Stimulated activated CD4-positive, alpha-beta T cell treated with anti-CD3 and anti-CD28 coated beads, Interleukin-4, amount 100 ng/mL, for 48 hours (primary cell): ENCODE data around the gene HS3ST5.
"Not testable (repeated sequence)": the region's sequence is repeated elsewhere in the genome, so short reads cannot be mapped to it uniquely, and the experiment has no call there.

Experiments used
- DNase-seq, 2 donors: peaks; one replicate each; pipeline ENCODE4 v3.0.0-alpha.2; 2020; ENCODE audit warnings: low read depth in 2 of 2

Gene HS3ST5

DNA sequence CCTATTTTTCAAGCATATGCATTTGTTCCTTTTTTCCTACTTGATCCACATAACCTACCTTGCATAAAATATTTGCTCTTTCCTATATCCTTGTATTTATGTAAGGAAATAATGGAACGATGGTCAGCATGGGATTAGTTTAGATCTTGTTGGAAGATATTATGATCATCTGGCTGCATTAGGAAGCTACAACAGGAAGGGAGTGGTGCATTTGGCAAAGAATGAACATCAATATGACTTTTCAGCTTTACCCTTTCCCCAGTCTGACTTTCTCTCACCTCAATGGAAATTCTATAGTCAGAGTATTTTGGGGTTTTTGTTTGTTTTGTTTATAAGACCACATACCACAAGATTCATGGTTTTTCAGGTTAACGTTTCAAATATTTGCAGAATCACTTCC lies 66.0 kb downstream of the HS3ST5 start:
- no peak for DNase-seq

DNA sequence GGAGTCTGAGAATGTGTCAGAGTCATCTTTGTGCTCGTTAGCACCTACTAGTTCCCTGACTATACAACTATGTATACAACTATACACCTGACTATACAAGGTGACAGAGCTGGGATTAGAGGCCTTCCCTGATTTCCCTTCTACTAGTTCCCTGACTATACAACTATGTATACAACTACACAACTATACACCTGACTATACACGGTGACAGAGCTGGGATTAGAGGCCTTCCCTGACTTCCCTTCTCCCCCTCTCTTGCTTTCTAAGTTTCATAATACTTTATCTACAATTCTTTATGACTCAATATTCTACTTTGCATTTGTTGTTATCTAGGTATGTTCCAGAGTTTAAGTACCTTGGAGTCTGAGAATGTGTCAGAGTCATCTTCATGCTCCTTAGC lies 68.0 kb downstream of the HS3ST5 start:
- DNase-seq = no peak

DNA sequence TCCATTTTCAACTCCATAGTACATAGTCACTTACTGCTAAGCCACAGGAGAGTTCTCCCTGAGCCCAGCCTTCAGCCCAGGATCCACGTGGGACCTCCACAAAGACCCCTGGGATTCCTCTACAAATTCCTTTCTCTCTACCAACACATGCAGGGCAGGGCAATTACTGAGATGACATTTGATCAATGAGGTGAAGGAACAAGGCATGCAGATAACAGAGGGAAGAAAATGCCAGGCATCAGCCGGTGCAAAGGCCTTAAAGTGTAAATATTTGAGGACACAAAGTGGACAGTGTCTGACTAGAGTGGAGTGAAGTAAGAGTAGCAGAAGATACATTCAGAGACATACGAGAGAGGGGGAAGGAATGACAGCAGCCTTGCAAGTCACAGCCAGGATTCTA lies 70.2 kb downstream of the HS3ST5 start:
- DNase-seq = no peak

DNA sequence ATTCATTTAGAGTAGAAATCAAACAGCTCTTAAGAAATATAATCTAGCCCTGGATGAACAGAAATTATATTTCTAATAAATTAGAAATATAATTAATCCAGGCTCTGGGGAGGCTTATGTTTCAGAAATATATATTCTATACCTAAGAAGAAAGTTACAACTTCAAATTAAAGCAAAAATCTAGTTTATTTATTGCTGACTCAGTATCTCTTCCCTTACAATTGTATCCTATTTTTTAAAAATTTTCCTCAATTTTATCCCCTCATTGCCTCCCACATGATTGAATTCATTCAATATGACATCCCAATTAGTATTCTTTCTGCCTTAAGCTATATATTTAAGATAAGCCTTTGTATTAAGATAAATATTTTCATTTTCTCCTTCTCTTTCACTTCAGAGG lies 71.4 kb downstream of the HS3ST5 start:
- no peak for DNase-seq

DNA sequence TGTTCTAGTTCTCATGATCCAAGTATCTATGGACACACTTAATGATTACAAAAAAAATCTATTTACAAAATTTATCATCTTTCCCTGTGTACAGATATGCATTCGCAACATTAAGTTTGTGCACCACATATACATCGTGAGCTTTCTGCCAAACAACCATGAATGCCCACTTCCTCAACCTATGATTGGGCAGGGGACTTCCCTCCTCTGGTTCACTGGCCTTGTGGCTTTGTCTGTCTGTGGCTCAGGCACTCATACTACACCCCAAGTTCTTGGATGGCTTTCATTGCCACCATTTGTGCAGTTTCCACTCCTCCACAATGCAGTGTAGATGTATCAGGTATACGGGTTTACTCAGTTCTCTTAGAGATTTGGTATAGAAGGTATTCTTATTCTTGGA lies 74.9 kb downstream of the HS3ST5 start:
- DNase-seq = no peak

DNA sequence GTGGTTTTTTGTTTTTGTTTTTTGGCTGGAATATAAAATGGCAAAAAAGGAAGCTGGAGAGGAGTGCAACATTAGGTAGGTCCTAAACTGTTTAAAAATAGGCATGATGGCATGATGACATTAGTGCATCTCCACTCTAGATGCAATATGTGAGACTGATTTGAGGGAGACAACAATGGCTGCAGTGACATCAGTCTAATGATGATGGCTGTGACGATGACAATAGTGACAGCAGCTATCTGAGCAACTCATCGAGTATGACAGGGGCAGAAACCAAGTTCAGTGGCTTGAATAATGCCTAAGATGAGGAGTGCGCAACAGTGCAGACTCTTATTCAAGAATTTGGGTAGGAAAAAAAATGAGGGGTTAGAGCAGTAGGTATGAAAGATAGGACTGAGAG lies 82.0 kb downstream of the HS3ST5 start:
- DNase-seq = no peak

DNA sequence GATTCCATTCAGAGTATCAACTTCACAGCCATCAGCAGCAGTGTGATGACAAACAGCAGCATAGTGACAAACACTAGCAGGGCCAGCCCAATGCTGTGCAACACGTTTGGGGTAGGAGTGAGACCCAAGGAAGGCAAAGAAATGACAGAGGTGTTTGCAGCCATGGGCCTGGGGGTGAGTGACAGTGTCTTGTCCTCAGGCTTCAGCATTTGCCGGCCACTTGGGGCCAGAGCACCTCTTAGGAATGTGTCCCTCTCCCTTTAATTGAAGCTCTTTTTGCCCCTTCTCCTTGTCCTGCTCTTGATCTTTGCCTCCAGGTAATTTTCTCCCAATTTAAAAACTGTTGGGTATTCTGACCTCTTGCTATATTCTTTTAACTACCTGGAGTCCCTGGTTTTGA lies 84.4 kb downstream of the HS3ST5 start:
- no peak for DNase-seq

DNA sequence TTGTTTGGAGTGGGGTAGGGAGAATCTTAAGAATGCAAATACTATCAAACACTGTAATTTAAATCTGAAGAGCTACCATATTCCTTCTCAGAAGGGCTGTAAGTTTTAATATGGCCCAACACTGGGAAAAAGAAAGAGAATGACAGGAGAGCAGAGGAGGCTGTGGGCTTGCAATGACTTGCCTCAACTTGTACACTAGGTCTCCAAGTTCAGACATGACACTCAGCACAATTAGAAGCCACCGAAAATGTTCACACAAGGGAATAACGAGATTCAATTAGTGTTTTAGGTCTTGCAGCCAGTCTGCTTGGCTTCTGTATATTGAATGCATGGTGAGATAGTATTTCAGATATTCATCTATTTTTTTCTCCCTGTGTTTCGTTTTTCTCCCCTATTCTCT lies 89.4 kb downstream of the HS3ST5 start:
- DNase-seq = no peak

DNA sequence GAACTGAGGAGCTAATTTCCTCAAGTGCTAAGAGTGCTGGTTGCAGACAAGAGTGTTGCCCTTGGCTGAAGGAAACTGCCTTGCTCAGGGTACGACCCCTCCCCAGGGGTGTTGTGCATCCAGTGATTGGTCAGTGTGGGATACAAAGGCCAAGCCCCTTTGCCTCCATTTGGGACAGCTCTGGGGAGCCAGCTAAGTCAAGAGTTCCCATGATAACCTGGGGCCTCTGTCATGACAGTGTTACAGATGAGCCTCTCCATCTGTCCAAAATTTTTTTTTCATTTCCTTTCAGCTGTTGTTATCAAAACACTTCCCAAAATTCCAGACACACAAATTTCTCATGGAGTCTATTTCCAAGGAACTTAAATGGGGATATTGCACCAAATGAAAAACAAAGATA lies 93.3 kb downstream of the HS3ST5 start:
- DNase-seq = no peak

DNA sequence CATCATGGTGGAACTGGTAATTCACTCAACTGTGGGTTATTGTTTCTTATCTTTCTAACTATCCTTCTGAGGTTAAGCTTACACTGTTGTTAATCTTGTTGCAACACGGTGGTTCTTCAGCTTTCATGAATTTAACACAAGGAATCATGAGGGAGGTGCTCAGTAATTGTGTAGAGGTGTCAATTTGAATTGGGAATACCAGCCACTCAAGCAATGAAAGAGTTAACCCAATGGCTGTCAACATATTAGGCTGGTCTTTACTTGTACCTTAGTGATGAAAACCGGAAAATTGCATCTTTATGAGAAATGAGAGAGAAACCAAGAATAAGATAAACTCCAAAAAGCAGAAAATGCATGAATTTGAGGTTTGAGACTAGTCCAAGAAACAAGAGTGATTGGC lies 95.7 kb downstream of the HS3ST5 start:
- DNase-seq = no peak

DNA sequence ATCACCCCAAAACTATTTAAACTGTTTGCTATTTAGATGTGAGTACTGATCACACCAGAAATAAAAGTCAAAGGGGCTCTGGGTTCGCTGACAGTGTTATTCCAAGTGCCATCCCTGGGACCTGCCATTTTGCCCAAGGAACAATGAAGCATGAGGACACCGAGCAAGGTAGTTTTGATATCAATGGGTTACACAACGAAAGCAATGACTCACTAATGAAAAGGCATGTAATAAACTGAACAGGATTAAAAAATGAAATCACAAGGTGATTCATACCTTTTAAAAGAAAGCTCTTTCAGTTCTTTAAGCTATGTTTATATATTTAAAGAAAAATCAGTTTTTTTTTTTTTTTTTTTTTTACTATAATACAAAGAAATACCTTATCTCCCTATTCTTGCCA lies 102.0 kb downstream of the HS3ST5 start:
- no peak for DNase-seq

DNA sequence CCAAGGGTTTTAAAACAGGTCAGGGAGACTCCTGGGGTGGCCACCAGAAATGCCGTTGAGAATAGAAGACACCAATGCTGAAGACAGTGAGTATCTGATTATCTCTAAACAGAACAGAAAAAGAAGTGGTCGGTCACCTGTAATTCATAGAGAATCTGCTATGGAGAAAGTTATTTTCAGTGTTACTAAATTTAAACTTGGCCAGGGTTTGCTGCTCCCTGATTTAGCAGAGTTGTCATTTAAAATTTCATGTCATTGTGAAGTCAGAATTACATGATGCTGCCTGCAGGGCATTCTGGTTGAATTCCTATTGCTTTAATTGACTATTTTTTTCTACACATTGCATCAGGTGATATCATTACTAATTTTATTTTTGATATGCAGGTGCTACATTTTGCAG lies 114.1 kb downstream of the HS3ST5 start:
- no peak for DNase-seq

DNA sequence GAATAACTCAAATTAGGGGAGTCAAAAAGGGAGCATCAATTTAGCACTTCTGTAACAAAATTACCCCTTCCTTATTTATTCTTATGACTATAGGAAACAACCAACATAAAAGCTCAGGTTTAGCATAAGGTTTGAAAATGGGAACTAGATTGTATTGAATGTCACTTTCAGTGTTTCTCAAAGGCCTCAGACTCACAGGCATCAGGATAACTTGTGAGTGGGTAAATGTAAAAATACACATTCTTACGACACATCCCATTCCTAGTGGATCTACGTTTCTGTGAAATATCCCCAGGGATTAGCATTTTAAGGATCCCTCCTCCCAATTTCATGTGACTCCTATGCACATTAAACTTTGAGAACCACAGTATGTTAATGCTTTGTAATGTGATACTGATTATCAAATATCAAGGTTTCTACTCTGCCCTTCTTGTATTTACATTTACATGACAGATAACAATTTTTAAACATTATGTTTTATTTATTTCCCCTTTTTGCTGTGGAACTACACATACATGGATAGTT lies 114.8 kb downstream of the HS3ST5 start:
- DNase-seq = no peak

DNA sequence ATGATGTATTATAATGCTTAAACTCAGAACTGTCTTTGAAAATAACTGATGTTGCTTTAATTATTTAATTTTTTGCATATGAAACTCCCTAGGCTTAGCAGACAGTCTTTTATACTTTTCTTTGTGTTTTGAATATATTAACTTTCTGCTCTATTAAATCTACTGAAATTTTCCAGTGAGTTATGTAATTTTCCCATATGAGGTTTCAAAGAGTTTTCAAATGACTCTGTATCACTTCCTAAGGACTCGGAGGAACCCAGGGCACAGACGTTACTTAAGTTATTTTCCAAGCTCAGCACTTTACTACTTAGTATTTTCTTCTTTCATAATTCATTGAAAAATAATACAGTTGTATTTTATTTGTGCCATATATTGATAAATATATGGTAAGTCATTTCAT lies 122.6 kb downstream of the HS3ST5 start:
- DNase-seq = no peak

DNA sequence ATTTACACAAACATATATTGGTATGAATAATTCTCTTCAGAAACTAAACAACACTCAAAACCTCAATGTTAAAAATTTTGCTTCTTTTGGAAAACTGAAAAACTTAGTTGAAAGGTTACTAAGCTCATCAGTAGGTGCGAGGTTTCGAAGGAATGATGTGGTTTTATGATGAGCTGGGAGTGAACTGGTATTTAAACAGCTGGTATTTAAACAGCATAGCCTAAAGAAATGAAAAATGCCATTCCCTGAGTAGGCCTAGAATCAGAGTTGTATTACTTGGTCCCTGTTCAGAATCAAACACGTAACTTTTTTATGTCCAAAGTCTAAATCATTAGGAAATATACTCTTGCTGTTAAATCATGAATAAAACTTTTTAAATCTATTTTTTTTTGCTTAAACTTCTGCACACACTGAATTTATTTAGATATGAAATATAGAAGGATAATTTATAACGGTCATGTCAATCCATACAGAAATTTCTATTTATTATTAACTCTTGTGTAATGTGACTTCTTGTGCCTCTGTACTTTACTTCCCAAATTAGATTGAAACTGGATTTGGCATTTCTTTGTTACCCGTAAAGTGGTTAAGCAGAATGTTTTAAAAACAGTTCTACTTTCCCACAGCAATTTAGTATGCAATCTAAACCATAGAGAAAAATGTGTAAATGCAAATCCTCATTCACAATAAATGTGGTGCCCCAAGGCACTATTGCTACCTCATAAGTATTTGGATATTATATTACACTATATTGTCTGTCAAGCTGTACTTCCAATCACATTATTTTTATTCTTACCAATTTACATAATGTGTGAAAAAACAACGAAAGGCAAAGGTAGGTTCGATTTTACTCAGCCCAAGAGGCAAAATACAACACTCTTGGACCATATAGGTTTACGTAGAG lies 124.1 kb downstream of the HS3ST5 start:
- DNase-seq = no peak

DNA sequence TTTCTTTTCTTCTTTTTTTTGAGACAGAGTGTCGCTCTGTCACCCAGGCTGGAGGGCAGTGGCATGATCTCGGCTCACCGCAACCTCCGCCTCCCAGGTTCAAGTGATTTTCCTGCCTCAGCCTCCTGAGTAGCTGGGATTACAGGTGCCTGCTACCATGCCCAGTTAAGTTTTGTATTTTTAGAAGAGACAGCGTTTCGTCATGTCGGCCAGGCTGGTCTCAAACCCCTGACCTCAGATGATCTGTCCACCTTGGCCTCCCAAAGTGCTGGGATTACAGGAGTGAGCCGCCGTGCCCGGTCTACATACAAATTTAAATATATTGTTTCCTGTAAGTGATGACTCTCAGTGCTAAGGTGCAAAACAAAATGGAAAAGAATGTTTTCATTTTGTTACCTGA lies 124.8 kb downstream of the HS3ST5 start:
- DNase-seq = not testable (repeated sequence)

DNA sequence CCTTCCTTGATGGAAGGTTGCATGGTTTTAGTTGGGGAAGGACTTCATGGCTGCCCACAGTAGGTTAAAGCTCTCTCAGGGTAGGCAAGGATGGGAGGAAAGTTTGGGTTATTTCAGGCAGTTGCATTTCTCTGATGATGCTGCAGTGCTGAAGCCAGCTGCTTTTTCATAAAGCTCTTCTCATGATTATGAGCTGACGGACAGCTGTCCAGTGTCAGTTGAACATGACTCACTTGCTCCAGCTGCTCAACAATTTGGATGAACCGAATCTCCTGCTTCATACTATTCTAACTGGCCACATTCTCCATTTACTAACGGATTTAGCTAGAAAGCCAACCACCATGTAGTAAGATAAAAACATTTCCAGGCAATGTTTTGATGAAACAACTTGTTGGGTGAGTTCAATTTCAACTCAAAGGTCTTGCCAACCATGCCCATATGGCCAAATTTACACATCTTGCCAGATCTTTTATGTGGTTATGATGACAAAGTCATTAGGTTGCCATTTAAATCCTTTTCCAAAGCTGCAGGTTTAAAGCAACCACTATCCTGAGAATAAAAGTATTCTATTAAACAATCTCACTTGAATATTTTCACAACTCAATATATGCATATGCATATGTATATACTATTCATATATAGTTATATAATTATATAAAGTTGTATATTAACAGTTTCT lies 125.9 kb downstream of the HS3ST5 start:
- no peak for DNase-seq

DNA sequence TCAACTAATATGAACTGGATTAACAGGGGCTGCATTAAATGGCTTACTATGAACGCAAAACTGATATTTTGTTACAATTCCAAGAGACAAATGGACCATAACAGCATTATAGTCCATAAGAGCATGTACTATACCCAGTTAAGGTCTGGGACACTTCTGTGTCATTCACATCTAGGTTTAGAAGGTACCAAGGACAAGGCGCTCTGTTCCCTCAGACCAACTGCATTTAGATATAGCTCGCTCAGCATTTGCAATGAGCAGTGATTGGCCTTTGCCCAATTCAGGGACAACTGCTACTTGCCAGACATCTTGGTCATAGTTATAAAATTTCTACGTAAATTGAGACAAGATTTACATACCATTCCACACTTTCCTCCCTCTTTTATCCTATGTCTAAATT lies 132.4 kb downstream of the HS3ST5 start:
- DNase-seq = no peak

DNA sequence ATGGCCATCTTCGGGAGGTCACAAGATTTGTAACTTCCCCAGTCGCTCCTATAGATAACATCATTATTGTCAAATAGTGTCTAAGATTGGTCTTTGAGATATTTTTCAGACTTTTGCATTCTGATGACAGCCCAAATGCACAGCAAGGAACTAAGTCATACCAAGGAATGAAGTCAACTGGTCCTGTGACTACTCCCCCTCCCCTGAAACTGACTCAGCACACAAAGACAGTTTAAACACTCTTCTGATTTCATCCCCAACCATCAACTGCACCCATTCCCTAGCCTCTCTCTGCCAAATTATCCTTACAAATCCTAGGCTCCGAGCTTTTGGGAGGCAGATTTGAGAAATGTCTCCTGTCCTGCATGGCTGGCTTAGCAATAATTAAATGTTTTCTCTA lies 139.4 kb downstream of the HS3ST5 start:
- DNase-seq = no peak

DNA sequence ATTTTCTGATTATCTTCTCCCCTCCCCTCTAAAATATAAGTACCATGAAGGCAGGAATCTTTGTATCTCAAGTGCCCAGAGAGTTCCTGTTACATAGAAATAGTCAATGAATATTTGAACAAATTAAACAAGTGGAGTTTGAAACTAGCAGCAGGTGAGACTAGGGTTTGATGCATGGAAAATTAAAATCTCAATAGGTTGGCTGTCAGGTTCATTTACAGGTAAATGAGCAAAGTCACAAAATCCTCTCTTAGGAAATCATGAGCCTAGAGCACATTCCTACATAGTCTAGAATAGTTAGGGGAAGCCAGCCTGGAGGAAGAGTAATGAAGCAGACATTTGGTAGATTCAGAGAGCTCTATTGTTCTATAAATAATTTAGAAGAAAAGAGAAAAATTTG lies 140.4 kb downstream of the HS3ST5 start:
- DNase-seq = no peak

DNA sequence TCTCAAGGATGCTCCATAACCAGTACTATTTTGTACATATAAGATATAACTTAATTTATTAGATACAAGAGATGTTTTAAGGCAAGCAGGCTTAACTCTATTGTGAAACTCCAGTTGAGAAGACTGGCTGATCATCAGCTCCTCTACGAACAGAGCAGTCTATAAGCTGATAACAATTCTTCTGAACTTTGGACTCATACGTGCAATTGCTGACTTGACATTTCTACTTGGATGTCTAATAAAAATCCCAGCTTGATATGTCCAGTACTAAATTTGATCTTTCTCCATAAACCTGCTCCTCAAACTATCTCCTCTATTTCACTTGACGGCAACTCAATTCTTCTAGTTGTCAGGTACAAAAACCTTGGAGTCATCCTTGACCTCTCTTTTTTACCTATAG lies 141.9 kb downstream of the HS3ST5 start:
- no peak for DNase-seq

DNA sequence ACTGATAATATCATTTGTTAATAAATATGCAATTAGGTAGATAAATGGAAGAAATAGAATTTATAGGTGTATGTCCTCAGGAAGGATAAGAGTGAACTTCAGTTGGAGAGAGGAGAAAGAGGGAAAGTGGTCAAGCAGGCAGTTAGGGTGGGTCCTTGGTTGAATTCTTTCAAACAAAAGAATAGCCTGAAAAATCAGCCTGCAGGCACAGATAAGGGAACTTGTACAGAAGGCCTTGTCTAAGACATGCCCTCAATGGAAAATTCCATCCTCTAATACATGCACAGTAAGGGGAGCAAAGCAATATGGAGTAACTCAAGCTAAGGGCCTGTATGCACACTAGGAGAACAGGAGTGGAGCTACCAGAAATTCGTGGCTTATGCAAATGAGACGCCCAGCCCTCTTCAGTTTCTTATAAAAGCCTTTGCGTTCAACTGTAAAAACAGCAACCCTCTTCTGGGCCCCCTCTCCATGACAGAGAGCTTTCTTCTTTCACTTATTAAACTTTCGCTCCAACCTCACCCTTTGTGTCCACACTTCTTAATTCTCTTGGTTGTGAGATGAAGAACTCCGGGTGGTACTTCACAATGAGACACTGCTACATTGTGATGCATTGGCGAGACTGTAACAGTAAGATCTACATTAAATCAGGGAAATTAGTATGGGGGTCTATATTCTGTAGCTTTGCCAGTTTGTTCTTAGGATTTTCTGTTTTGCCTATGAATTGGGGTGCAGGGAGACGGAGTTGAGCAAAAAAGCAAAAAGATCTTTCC lies 147.0 kb downstream of the HS3ST5 start:
- no peak for DNase-seq

DNA sequence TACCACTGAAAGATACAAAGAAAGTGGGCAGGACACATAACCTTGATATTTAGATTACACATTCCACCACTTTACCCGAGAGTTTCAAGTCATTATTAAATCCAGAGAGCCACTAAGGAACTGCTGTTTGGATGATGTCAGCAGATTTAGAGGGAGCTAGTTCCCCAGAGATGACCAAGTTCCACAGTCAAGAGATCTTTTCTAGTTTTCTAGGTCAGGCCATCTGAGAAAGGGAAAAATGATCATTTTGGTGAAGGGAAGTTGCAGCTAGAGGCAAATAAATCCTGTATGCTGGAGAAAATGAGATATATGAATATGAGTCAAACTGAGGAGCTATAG lies 147.8 kb downstream of the HS3ST5 start:
- no peak for DNase-seq
